GM21737 (cell line): Measurements from ENCODE around the gene BPTF.
"Not testable (repeated sequence)": the region's sequence is repeated elsewhere in the genome, so short reads cannot be mapped to it uniquely, and the experiment has no call there.

Source experiments
- ATAC-seq: cut with Tn5 transposase; IDR thresholded peaks from one replicate; pipeline ENCODE4 v1.9.1; 2021; ENCODE audit warnings: mild to moderate bottlenecking, moderate library complexity; ENCODE audit not compliant: unreplicated experiment

Gene BPTF

DNA sequence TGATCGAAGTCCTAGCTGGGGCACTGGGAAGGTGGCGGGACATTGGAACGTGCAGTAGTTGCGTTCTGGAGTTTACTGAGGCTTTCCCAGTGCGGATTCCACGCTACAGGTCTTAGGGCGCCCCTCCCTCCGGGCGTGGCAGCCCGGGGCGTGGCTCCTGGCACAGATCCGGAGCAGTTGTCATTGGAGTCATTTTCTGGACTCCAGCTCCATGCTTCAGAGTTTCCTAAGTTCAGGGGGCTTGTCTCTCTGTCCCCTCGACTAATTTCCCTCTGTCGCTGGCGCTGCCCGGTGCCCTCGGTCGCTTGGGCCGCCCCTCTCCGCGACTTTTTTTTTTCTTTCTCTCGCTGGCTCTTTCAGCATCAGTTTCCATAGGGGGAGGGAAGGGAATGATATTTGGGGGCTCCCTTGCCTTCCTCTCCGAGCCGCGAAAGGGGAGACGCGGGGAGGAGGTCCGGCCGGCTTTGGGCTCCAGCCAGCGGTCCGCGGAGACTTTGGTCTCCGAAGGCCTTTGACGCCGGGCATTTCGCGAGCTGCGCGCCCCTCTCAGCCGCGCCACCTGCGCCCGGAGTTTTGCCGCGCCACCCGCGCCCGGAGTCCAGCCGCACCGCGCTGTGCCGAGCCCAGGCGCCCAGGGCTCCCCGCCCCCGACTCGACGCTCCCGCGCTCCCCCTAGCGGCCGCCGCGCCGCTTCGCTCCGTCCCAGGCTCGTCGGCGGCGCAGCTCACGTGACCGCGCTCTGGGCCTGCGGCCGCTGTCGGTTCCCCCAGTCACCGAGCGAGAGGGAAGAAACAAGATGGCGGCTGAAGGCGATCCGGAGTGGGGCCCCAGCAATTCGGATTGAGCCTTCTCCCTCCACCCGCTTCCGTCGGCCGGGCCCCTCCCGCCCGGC is at the start of gene BPTF:
Gene BPTF, plus strand, starts transcription at position 769 of the 892 bp plus-strand sequence. CDS start 222 bp downstream, outside the sequence.
- peak; percentile 81 for ATAC-seq

DNA sequence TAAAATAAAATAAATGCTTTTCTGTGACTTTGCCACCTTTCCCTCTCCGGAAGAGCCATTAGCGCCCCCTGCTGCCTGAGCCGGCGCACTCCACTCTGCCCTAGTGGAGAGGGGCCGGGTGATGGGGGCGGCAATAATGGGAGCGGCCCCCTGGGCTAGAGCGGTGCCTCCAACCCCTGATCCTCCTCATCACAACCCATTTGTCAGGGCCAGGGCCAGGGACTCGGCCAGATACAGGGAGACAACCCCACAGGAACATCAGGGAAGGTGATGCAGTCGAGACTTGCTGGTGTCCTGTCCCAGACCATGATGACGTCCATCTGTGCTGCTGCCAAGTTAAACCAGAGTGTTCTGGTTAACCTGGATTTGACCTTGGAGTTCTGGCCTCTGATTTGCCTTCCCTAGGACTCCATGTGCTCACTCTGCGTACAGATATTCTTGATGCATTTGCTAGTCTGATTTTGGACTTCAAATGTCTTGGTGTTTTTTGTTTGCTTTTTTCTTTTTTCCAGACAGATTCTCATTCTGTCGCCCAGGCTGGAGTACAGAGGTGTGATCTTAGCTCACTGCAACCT is 46.1 kb upstream of the BPTF start:
- no peak for ATAC-seq

DNA sequence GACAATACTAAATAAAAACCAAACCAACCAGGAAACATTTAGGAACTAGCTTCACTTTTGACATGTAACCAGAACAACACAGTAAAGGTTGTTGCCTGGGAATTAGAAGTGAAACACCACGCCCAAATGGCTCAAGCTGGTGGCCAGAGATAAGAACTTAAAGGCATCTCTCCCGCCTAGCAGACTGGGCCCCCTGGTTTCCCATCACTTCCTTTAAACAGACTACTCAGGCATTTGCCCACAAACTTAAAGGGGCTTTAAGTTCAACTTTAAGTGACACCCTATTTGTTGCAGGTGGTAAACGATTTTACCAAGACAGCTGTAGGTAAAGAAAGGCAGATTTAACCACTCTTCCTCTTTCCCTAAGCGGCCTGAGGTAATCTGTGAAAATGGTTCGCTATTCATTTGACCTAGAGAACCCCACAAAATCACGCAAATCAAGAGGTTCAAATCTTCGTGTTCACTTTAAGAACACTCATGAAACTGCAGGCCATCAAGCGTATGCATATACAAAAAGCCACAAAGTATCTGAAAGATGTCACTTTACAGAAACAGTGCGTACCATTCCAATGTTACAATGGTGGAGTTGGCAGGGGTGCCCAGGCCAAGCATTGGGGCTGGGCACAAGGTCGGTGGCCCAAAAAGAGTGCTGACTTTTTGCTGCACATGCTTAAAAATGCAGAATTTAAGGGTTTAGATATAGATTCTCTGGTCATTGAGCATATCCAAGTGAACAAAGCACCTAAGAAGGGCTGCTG is 40.8 kb upstream of the BPTF start:
- ATAC-seq, result no peak

DNA sequence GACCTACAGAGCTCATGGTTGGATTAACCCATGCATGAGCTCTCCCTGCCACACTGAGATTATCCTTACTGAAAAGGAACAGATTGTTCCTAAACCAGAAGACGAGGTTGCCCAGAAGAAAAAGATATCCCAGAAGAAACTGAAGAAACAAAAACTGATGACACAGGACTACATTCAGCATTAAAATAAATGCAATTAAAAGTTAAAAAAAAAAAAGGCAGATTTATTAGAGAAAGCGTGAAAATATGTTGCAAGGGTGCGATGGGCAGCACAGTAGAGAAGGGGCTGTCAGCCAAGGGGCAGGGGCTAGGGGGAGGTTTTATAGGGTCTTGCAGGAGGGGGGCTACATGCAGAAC is 40.2 kb upstream of the BPTF start:
- no peak for ATAC-seq

- no peak for ATAC-seq
Measured at GRCh38 chr17:67785504-67785903, 39.8 kb upstream of the BPTF start.

DNA sequence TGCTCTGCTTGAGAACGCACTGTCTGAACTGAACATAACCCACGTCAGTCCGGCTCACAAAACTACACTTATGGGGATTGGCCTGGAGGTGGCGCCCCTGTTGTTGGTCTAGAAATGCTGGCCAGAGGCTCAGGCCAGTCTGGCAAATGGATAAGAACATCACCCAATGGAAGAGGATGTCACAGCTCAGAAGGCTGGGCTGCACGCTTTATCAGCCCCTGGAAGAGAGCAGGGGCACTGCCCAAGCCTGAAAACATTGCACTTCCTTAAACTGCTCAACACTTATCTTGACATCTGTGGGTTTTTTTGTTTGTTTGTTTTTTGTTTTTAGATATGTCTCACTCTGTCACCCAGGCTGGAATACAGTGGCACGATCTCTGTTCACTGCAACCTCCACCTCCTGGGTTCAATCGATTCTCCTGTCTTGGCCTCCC is 24.8 kb upstream of the BPTF start:
- ATAC-seq, result peak; percentile 92

- no peak for ATAC-seq
Measured at GRCh38 chr17:67801626-67802175, 23.6 kb upstream of the BPTF start.

GRCh38 chr17:67810464-67810863 is 14.8 kb upstream of the BPTF start:
- ATAC-seq, result no peak

GRCh38 chr17:67812380-67812779 is 12.9 kb upstream of the BPTF start:
- ATAC-seq, result not testable (repeated sequence)

DNA sequence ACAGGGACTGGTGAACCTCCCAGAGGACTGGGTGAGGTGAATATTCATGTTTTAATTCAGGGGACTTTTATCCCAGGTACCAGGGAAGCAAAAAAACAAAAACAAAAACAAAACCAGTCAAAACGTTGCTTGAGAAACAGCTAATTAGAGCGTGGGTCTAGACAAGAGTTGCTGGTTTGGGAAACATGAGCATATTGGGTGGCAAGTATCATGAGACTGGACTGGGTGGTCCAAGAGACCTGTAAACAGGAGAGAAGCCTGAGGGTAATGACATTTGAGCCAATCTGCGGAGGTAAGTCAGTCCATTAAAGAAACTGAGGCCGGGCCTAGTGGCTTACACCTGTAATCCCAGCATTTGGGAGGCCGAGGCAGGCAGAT is 11.5 kb upstream of the BPTF start:
- ATAC-seq, result no peak

- peak; percentile 62 for ATAC-seq
Measured at GRCh38 chr17:67818110-67819002, 6.9 kb upstream of the BPTF start.

GRCh38 chr17:67819722-67820121 is 5.6 kb upstream of the BPTF start:
- ATAC-seq, result no peak

- no peak for ATAC-seq
Measured at GRCh38 chr17:67821871-67822367, 3.4 kb upstream of the BPTF start.

GRCh38 chr17:67825627-67826601 is 611 bp downstream of the BPTF start:
- peak; percentile 33 for ATAC-seq

DNA sequence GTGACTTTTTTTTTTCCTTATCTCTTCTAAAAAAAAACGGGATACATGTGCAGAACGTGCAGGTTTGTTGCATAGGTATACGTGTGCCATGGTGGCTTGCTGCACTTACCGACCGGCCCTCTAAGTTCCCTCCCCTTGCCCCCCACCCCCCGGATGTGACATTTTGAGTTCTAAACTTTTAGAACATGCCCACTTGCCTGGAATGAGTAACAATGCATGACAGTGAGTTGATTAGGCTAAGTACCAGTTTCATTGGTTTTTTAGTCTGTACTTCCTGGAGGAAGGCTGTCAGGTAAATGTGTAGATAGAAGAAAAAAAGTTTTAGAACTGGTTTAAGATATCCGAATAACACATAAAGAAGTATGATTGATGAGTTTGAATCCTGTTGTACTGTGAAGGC is 4.0 kb downstream of the BPTF start:
- ATAC-seq, result no peak

GRCh38 chr17:67830440-67830839 is 5.1 kb downstream of the BPTF start:
- no peak for ATAC-seq

DNA sequence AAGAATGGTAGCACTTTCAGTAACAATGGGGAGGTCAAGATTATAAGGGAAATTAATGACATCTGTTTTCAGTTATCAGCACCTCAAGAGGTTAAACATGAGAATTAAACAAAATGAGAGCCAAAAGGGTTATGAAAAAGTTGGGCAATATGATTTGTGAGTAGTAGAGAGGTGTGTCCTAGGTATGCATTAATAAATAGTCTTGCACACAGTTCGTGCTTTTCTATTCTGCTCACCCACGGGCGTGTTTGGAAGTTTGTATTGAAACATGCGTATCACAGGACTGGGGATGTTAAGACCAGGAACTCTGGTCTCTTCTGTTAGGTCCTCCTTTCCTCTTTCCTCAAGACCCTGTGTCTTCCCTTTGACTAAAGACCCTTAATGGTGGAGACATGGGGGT is 6.0 kb downstream of the BPTF start:
- ATAC-seq, result no peak

GRCh38 chr17:67833134-67833533 is 7.8 kb downstream of the BPTF start:
- no peak for ATAC-seq
